ENCODE data around the gene MTAP. TPM values are rescaled to one million over a fixed set of nuclear protein-coding genes. Genes with fewer than 3 reads are reported as not detected.

The MTAP gene
- total RNA-seq, result 20.3 TPM

DNA sequence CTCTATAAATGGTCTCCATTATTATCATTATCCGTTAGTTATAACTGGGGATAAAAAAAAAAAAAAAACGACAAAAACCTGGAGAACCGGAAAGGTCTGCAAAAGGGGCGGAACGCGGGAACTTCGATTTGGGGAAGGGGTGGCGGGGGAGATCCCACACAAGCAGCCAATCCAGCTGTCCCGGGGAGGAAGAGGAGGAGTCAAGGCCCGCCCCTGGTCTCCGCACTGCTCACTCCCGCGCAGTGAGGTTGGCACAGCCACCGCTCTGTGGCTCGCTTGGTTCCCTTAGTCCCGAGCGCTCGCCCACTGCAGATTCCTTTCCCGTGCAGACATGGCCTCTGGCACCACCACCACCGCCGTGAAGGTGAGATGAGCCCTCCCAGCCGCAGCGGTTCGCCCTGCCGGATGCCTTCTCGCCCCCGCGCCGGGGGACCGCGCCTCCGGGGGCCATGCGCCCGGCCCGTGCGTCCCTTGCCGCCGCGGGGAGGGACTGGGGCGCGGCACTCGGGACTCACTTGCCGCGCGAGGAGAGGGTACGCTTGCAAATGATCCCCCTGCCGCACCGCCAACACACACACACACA, at the start of gene MTAP:
Gene MTAP, plus strand, starts transcription at position 219 of the 583 bp plus-strand sequence. Its CDS starts 113 bp downstream, at position 332.
- peak; percentile 89 for DNase-seq

DNA sequence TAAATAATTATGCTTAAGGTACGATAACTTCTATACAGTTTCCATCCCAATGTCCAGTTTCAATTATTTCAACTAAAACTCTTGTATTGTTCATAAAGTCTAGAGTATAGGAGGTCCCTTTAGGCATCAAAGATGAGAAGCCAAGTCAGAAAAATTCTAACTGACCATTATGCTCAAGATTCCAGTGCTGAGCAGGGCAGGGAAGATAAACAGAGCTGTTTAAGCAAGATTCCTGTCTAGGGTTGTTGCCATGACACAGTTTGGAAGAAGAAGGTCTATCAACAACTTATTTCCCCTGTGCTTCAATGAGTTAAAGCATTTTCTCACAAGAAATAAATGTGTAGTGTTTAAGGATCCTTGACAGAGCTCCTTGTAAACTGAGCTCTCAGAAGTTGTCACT, 48.9 kb upstream of the MTAP start:
- no peak for DNase-seq

DNA sequence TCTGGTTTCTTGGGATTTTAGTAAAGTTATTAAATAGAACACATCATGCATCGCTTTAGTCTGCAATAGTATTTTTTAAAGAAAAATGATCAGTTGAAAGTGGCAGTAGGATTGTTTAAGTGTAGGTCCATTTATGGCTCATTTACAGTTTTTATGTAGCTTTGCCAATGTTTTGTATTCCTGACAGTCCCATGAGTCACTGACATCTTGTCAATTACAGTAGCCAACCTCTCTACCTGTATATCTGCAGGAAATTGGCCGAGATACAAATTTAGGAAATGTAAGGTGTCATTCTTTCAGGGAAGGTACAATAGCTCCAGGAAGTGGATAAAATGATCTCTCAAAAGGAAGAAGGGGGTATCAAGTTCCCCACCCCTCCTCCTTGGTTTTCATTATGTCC, 47.7 kb upstream of the MTAP start:
- no peak for DNase-seq

DNA sequence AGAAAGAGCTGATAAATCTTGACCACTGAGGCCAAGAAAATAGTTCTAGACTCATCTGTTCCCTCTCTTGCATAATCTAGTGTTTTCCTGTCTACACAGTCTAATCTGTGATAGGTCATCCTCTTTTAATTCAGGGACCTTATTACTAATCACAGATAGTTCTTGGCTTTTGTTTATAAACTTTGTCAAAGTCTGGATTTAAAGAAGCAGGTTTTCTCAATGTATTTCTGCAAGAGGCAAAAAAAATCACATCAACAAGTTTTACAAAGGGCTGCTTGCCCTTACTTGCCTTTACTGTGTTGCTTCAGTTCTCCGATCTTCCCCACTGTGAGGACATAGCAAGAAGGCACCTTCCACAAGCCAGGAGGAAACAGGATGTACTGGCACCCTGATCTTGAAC, 43.9 kb upstream of the MTAP start:
- DNase-seq, result no peak

DNA sequence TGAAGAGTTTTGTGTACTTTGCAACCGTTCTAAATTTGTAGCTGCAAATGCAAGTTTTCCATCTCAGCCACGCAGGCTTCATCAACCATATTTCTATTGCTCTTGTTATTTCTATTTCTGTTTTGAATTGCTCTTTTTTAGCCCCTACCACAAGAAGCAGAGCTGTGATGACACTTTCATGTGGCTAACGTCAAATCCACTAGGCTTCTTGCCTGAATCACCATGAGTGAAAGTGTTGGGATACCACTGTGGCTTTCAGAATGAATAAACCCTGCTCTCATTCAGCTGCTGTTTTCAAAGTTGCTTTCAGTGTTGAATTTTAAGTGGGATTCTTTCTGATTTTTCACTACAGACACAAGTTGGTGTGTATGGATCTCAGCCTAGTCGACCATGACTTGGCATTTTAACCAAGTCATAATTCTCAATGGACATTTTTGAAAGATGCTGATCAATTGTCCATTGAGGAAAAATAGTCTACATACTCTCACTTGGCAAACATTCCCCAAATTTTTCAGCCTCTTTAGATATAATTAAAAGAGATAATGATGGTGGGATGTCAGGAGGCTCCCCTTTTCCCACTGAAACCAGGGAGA, 41.0 kb upstream of the MTAP start:
- DNase-seq, result no peak

GRCh38 chr9:21762064-21762463, 40.4 kb upstream of the MTAP start:
- DNase-seq, result no peak

DNA sequence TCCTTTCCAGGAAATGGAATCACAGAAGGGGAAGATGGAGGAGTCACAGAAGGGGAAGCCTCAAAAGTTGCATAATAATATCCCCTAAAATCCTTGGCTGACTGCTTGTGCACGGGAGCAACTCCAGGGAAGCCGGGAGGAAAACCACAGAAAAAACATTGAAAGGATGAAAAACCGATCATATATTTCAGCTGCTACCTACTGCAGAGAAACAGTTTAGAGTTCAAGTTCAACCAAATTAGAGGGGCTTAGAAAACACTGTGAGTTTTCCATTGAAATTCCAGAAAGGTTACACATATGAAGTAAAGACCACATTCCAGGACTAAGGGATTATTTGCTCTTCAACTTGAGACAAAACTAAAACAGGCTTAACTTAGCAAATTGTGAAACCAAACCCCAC, 37.6 kb upstream of the MTAP start:
- DNase-seq, result no peak

GRCh38 chr9:21766096-21766495, 36.3 kb upstream of the MTAP start:
- DNase-seq, result no peak

DNA sequence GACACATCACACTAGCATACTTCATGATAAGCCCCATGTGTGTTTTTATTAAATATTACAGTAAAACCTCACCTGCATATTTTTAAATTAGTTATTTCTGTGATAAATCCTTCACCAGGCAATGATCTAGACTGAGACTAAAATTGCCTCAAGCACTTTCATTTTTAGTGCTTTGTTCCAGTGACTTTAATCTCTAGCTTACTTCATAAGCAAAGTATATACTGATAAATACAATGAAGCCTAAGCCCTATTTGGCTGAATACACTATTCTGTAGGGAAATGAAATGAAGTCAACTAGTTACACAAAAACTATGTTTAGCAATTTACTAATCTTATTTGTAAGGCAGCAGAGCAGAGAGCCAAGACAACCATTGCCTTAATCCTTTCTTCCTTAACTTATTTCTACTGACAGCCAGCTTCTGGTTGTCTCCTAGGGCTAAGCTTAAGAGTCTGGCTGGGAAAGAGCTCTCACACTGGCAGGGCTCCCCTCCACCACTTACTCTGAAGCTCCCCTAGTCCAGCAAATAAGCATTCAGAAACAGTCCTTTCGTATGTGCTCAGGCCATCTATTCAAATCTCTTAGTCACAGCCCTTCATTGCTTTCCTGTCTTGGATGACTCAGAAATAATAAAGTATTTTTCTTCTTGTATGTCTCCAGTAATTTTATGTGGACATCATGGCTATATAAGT, 31.4 kb upstream of the MTAP start:
- DNase-seq, result no peak

- no peak for DNase-seq
Measured at GRCh38 chr9:21777701-21778100, 24.7 kb upstream of the MTAP start.

- no peak for DNase-seq
Measured at GRCh38 chr9:21778304-21778703, 24.1 kb upstream of the MTAP start.

GRCh38 chr9:21779397-21779796, 23.0 kb upstream of the MTAP start:
- no peak for DNase-seq

GRCh38 chr9:21781656-21782055, 20.8 kb upstream of the MTAP start:
- no peak for DNase-seq

- no peak for DNase-seq
Measured at GRCh38 chr9:21782205-21782604, 20.2 kb upstream of the MTAP start.

DNA sequence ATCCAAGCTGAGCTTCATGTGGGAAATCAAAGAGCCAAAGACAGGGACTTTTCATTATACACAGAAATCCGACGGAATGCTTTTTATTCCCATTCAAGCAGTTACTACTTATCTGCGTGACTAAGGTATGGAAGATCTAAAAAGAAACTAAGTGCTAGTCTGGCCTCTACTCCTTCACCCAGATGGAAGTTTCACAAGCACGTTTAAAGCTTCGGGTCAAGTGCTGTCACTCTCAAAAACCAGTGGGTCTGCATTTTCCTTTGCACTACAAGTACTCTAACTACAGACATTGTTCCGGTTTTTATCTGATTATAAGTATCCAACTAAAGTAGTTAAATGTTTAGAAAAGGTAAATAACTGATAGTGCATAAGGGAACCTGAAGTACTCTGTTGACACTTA, 13.7 kb upstream of the MTAP start:
- DNase-seq, result no peak

DNA sequence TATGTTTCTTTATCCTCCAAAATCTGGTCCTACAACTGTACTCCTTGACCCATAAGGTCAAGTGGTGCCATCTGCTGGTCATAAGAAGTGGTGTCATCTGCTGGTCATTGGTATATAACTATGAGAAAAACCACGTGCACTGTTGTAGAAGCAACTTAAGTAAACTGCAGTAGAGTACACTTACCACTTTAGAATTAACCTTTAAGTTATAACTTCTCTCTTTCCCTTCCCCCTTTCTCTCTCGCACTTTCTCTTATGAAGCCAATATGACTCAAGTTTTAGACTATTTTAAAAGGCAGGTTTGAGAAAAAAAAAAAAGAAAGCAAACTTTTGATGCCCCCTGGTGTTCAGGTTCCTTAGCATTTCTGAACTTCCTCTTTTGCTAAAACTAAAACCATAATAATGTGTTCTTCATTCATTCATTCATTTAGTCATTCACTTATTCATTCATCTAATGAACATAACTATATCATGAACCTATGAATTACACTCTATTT, 12.8 kb upstream of the MTAP start:
- DNase-seq, result peak; percentile 4

DNA sequence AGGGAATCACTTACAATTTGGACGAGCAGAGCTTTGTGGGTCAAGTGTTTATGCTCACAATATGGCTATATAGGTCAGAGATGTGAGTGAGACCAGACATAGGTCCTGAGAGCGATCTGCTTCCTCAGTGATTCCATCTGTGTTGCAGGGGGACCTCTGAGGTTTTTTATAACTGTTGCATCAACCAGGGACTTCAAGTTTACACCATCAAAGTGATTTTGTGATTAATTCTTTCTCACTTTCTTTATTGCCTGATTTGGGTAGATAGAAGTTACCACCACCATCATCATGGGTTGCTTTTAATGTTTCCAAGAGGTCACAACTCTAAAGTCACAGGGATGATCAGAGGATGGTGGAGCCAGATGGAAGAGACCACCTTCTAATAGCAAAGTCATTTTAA, 7.0 kb upstream of the MTAP start:
- no peak for DNase-seq

- DNase-seq, result no peak
Measured at GRCh38 chr9:21796768-21797167, 5.7 kb upstream of the MTAP start.

- DNase-seq, result no peak
Measured at GRCh38 chr9:21800931-21801682, 1.3 kb upstream of the MTAP start.

DNA sequence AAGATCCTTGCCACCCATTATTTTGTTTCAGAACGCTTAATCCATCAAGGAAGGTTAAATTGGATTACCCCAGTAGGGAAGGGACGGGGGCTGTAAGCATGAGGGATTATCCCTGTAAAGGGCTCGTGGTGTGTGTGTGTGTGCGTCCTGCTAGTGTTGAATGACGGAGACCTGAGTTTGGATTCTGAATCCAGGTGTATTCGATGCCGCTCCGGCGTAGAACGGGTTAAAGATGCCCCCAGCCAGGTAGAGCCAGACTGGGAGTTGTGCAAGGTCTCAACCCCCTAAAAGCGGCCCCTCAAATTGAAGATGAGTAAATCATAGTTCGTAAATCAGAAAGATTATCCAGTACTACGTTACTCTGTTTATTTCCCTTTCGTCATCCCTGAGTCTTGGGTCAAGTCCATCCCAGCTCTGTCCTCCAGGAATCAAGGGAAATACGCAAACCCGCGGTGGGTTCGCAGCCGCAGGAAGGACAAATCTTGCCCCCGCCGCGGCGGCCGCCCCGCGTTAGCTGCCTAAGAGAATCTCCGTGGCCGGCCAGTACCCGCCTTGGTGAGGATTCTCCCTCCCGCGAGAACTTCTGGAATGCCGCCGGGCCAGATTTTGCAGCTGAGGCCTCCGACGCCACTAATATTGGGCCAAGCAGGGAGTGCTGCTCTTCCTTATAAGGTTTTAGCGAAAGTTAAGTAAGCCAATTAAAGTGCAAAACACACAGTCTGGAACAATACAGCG, 586 bp upstream of the MTAP start:
- peak; percentile 63 for DNase-seq

- DNase-seq, result no peak
Measured at GRCh38 chr9:21803649-21804048, 1.2 kb downstream of the MTAP start.

- no peak for DNase-seq
Measured at GRCh38 chr9:21804331-21804730, 1.9 kb downstream of the MTAP start.
